ENCODE results near the gene TRIP6.
"Not testable (repeated sequence)": the region's sequence is repeated elsewhere in the genome, so short reads cannot be mapped to it uniquely, and the experiment has no call there.

TRIP6 gene

GRCh38 chr7:100835903-100836811 is 31.0 kb upstream of the TRIP6 start:
- DNase-seq (ENCODE audit: low read depth), result no peak
- no peak overlapping the region for H3K4me3 ChIP-seq (ENCODE audit: low read depth, low read length)

- H3K4me3 ChIP-seq (ENCODE audit: low read depth, low read length), result peak overlapping the region; percentile 42
Measured at GRCh38 chr7:100836812-100837098, 30.4 kb upstream of the TRIP6 start.

GRCh38 chr7:100837099-100837836 is 29.9 kb upstream of the TRIP6 start:
- peak; percentile 67 for DNase-seq (ENCODE audit: low read depth)
- H3K4me3 ChIP-seq (ENCODE audit: low read depth, low read length), result peak overlapping the region; percentile 42

More at GRCh38 chr7:100836812-100837098, 30.4 kb upstream of the TRIP6 start:
- no peak for DNase-seq (ENCODE audit: low read depth)

GRCh38 chr7:100839361-100839760 is 27.8 kb upstream of the TRIP6 start:
- H3K4me3 ChIP-seq (ENCODE audit: low read depth, low read length), result no peak overlapping the region
- no peak for DNase-seq (ENCODE audit: low read depth)

GRCh38 chr7:100840470-100841100 is 26.6 kb upstream of the TRIP6 start:
- no peak overlapping the region for H3K4me3 ChIP-seq (ENCODE audit: low read depth, low read length)
- DNase-seq (ENCODE audit: low read depth), result no peak

DNA sequence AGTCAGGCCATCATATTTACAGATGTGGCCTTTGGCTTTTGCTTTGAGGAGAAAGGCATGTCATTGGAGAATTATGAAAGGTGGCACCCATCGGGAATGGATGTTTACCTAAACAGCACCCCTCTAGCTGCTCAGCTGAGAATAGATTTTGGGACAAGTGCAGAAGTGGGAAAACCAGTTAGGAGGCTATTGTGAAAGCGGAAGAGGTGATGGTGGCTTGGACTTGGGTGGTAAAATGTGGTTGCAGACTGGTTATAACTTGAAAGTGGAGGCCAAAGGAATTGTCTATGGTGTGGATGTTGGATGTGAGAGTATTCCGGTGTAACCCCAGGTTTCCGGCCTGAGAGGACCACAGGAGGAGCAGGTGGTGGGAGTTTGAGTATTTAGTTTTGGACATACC is 19.8 kb upstream of the TRIP6 start:
- H3K4me3 ChIP-seq (ENCODE audit: low read depth, low read length), result no peak overlapping the region
- no peak for DNase-seq (ENCODE audit: low read depth)

GRCh38 chr7:100852048-100852872 is 14.9 kb upstream of the TRIP6 start, which contains the start of gene SLC12A9:
SLC12A9 (plus strand) TSS chr7:100852713; CDS start chr7:100854198, 1,485 bp downstream.
- peak within 1 kb of the TSS; percentile 72 for H3K4me3 ChIP-seq (ENCODE audit: low read depth, low read length)
- DNase-seq (ENCODE audit: low read depth), result peak; percentile 69

- no peak for DNase-seq (ENCODE audit: low read depth)
- no peak overlapping the region for H3K4me3 ChIP-seq (ENCODE audit: low read depth, low read length)
Measured at GRCh38 chr7:100854146-100854895, 12.9 kb upstream of the TRIP6 start.

- H3K4me3 ChIP-seq (ENCODE audit: low read depth, low read length); DNase-seq (ENCODE audit: low read depth): not testable (repeated sequence)
Measured at GRCh38 chr7:100854899-100855298, 12.3 kb upstream of the TRIP6 start.

DNA sequence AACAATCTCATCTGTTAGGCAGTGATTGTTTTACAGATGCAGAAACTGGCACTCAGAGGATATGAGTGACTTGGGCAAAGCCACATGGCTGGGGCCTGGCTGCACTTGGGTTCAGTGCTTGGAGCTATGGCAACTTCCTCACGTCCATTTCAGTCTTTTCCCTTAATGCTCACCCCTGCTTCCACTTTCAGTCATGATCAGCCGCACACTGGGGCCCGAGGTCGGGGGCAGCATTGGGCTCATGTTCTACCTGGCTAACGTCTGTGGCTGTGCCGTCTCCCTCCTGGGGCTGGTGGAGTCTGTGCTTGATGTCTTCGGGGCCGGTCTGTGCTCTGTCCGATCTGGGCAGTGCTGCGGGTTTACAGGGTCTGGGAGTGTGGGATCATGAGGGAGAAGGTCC is 11.7 kb upstream of the TRIP6 start:
- H3K4me3 ChIP-seq (ENCODE audit: low read depth, low read length), result no peak overlapping the region
- DNase-seq (ENCODE audit: low read depth), result no peak

DNA sequence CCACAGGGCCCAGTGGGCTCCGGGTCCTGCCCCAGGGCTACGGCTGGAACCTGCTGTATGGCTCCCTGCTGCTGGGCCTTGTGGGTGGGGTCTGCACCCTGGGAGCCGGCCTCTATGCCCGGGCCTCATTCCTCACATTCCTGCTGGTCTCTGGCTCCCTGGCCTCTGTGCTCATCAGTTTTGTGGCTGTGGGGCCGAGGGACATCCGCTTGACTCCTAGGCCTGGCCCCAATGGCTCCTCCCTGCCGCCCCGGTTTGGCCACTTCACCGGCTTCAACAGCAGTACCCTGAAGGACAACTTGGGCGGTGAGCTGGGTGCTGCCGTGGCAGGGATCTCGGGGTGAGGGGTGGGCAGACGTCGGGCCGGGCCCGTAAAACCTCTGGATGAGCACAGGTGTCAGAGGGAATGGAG is 10.3 kb upstream of the TRIP6 start:
- no peak overlapping the region for H3K4me3 ChIP-seq (ENCODE audit: low read depth, low read length)
- no peak for DNase-seq (ENCODE audit: low read depth)

- no peak for DNase-seq (ENCODE audit: low read depth)
- no peak overlapping the region for H3K4me3 ChIP-seq (ENCODE audit: low read depth, low read length)
Measured at GRCh38 chr7:100859856-100860255, 7.3 kb upstream of the TRIP6 start.

- no peak for DNase-seq (ENCODE audit: low read depth)
- no peak overlapping the region for H3K4me3 ChIP-seq (ENCODE audit: low read depth, low read length)
Measured at GRCh38 chr7:100860702-100861615, 6.2 kb upstream of the TRIP6 start.

DNA sequence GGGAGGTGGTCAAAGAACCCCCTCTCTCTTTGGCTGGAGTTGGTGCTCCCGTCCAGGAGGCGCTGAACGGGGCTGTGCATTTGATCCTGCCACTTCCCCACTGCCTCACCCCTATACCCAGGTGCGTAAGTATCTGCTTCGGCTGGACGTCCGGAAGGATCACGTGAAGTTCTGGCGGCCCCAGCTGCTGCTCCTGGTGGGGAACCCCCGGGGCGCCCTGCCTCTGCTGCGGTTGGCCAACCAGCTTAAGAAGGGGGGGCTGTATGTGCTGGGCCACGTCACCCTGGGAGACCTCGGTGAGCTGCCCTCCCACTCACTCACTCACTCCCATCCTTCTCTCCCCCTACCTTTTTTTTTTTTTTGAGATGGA is 5.6 kb upstream of the TRIP6 start:
- H3K4me3 ChIP-seq (ENCODE audit: low read depth, low read length), result no peak overlapping the region
- DNase-seq (ENCODE audit: low read depth), result no peak

GRCh38 chr7:100863406-100863950 is 3.7 kb upstream of the TRIP6 start:
- no peak for DNase-seq (ENCODE audit: low read depth)
- H3K4me3 ChIP-seq (ENCODE audit: low read depth, low read length), result no peak overlapping the region

GRCh38 chr7:100864263-100864845 is 2.8 kb upstream of the TRIP6 start:
- no peak overlapping the region for H3K4me3 ChIP-seq (ENCODE audit: low read depth, low read length)
- DNase-seq (ENCODE audit: low read depth), result no peak

DNA sequence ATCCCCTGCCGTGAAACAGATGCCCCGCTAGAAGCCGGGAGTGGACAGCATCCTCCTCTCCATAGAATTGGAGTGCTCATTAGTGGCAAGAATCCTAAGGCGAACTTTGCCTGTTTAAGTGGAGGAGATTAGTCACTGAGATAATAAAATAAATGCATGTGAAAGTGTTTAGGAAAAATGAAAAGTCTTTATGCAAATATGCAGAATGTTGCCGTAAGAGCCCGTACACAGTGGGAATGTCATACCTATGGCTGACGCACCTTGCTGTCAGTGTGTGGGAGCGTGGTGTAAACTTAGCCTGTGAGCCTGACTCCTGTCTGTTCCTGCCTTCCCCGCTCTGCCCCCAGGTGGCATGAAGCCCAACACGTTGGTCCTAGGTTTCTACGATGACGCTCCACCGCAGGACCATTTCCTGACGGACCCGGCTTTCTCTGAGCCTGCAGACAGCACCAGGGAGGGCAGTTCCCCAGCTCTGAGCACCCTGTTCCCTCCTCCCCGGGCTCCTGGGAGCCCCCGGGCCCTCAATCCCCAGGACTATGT is 1.7 kb upstream of the TRIP6 start:
- H3K4me3 ChIP-seq (ENCODE audit: low read depth, low read length), result no peak overlapping the region
- no peak for DNase-seq (ENCODE audit: low read depth)
